SK-N-SH treated with all-trans-retinoic acid at 6 μM for 48 hours (cell line): ENCODE data around the gene ERCC2.

ENCODE experiments used
- ATAC-seq: fragments of 200-7000 bp; cut with Tn5 transposase; 3 replicates; pipeline ENCODE4 v1.9.1; 2020; ENCODE audit warnings: mild to moderate bottlenecking, moderate library complexity
- BACH2 ChIP-seq: fragments of 250-450 bp; sonication (Bioruptor Pico); IDR thresholded peaks from 2 replicates; pipeline ENCODE4 v1.9.0; 2021; ENCODE audit warnings: mild to moderate bottlenecking, borderline replicate concordance
- CSDC2 ChIP-seq: fragments of 250-450 bp; sonication (Bioruptor Pico); IDR thresholded peaks from 2 replicates; pipeline ENCODE4 v1.5.0; 2020; ENCODE audit warnings: mild to moderate bottlenecking, moderate library complexity
- GLIS3 ChIP-seq: fragments of 250-450 bp; sonication (Bioruptor Pico); IDR thresholded peaks from 2 replicates; pipeline ENCODE4 v1.5.0; 2020; ENCODE audit warnings: mild to moderate bottlenecking, moderate library complexity
- ISL1 ChIP-seq: fragments of 250-450 bp; sonication (Bioruptor Pico); IDR thresholded peaks from 2 replicates; pipeline ENCODE4 v2.1.2; 2022; ENCODE audit warnings: mild to moderate bottlenecking, moderate library complexity
- PPARA ChIP-seq: fragments of 250-450 bp; sonication (Bioruptor Pico); IDR thresholded peaks from 2 replicates; pipeline ENCODE4 v1.5.0; 2020; ENCODE audit warnings: mild to moderate bottlenecking, borderline replicate concordance
- TCF4 ChIP-seq: fragments of 250-450 bp; sonication (Bioruptor Pico); IDR thresholded peaks from 2 replicates; pipeline ENCODE4 v1.8.0; 2021; ENCODE audit warnings: mild to moderate bottlenecking, moderate library complexity, borderline replicate concordance
- TOX ChIP-seq: fragments of 250-450 bp; sonication (Bioruptor Pico); IDR thresholded peaks from 2 replicates; pipeline ENCODE4 v1.8.0; 2021; ENCODE audit warnings: mild to moderate bottlenecking, moderate library complexity, borderline replicate concordance
- ZC3H10 ChIP-seq: fragments of 250-450 bp; sonication (Bioruptor Pico); IDR thresholded peaks from 2 replicates; pipeline ENCODE4 v1.5.1; 2021; ENCODE audit warnings: mild to moderate bottlenecking, moderate library complexity
- ZFP3 ChIP-seq: fragments of 250-450 bp; sonication (Bioruptor Pico); IDR thresholded peaks from 2 replicates; pipeline ENCODE4 v1.5.0; 2020; ENCODE audit warnings: mild to moderate bottlenecking, moderate library complexity
- ZNF565 ChIP-seq: fragments of 450-650 bp; formaldehyde crosslinking; conservative IDR thresholded peaks from 2 replicates; pipeline ENCODE4 v1.5.0; 2020; ENCODE audit warnings: low read depth, mild to moderate bottlenecking, moderate library complexity
- ZNF70 ChIP-seq: fragments of 450-650 bp; formaldehyde crosslinking; IDR thresholded peaks from 2 replicates; pipeline ENCODE4 v1.5.0; 2020; ENCODE audit warnings: mild to moderate bottlenecking, moderate library complexity
- ZNF8 ChIP-seq: fragments of 450-650 bp; formaldehyde crosslinking; IDR thresholded peaks from 2 replicates; pipeline ENCODE4 v1.5.0; 2020; ENCODE audit warnings: mild to moderate bottlenecking, moderate library complexity
- TF ChIP-seq, protein P1 (sequence below): fragments of 250-450 bp; sonication (Bioruptor Pico); IDR thresholded peaks from 2 replicates; pipeline ENCODE4 v1.5.0; 2020; ENCODE audit warnings: mild to moderate bottlenecking, moderate library complexity
- TF ChIP-seq, protein P2 (sequence below): fragments of 250-450 bp; sonication (Bioruptor Pico); IDR thresholded peaks from 2 replicates; pipeline ENCODE4 v1.8.0; 2021; ENCODE audit warnings: low read depth, mild to moderate bottlenecking, moderate library complexity, borderline replicate concordance
- TF ChIP-seq, protein P3 (sequence below): fragments of 250-450 bp; sonication (Bioruptor Pico); IDR thresholded peaks from 2 replicates; pipeline ENCODE4 v1.5.1; 2020; ENCODE audit warnings: low read depth, mild to moderate bottlenecking, moderate library complexity
- TF ChIP-seq, protein P4 (sequence below): fragments of 250-450 bp; sonication (Bioruptor Pico); IDR thresholded peaks from 2 replicates; pipeline ENCODE4 v1.8.0; 2020; ENCODE audit warnings: mild to moderate bottlenecking, moderate library complexity, borderline replicate concordance
- TF ChIP-seq, protein P5 (sequence below): fragments of 250-450 bp; sonication (Bioruptor Pico); IDR thresholded peaks from 2 replicates; pipeline ENCODE4 v1.5.1; 2021; ENCODE audit warnings: mild to moderate bottlenecking, moderate library complexity

ERCC2 gene

DNA sequence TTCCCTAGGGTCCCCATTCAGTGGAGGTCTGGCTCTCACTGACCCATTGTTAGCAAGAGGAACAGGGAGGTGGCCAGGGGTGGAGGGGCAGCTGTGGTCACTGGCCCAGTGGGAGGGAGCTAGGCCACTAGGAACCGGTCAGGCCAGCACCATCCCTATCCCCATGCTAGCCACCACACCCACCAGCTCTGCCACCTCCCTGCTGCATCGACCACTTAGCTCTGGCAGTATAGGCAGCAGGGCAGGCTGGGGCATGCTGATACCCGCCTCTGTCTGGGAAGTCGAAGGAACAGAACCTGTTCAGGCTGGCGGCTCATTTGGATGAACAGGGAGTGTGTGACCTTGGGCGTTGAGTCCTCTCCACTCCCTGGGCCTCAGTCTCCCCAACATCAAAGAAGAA is 29.8 kb upstream of the ERCC2 start:
- no peak for TF ChIP-seq ISL1 (CRISPR knock-in tag)
- TF ChIP-seq, protein P1, sequence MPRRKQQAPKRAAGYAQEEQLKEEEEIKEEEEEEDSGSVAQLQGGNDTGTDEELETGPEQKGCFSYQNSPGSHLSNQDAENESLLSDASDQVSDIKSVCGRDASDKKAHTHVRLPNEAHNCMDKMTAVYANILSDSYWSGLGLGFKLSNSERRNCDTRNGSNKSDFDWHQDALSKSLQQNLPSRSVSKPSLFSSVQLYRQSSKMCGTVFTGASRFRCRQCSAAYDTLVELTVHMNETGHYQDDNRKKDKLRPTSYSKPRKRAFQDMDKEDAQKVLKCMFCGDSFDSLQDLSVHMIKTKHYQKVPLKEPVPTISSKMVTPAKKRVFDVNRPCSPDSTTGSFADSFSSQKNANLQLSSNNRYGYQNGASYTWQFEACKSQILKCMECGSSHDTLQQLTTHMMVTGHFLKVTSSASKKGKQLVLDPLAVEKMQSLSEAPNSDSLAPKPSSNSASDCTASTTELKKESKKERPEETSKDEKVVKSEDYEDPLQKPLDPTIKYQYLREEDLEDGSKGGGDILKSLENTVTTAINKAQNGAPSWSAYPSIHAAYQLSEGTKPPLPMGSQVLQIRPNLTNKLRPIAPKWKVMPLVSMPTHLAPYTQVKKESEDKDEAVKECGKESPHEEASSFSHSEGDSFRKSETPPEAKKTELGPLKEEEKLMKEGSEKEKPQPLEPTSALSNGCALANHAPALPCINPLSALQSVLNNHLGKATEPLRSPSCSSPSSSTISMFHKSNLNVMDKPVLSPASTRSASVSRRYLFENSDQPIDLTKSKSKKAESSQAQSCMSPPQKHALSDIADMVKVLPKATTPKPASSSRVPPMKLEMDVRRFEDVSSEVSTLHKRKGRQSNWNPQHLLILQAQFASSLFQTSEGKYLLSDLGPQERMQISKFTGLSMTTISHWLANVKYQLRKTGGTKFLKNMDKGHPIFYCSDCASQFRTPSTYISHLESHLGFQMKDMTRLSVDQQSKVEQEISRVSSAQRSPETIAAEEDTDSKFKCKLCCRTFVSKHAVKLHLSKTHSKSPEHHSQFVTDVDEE (CRISPR knock-in tag), result no peak
- no peak for ATAC-seq

DNA sequence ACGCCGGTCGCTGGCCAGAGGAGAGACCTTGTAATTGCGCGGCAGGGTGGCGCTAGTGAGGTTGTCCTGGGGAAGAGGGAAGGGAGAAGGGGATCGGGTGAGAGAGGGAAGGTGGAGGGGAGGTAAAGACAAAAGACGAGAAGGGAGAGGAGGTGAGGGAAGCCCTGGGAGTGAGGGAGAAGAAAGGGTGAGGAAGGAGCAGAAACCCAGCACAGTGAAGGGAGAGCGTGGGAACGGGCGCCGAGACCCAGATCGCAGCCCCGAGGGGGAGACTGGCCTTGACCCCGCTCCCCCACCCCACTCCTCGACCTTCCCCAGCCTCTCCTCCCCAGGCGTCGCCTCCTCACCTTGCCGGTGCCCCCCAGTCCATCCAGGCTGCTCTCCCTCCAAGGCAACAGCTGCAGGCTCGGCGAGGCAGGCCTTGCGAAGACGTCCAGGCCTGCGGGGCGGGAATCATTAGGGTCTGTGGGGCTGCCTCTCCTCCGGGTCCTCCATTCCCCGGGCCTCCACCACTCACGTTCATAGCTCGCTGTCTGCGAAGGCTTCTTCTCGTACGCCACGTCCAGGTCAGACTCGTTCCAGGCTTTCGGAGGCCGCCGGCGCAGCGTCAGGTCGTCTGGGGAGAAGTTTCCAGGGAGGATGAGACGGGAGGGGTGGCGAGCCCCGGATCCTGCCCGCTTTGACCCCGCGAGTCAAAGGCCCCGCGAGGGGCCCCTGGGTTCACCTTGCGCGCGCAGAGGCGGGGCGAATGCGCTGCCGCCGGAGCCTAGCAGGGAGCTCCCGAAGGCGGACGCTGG is 25.6 kb upstream of the ERCC2 start:
- TF ChIP-seq GLIS3 (CRISPR knock-in tag) (no peak), ZNF70 (no peak), CSDC2 (CRISPR knock-in tag) (no peak), ZC3H10 (CRISPR knock-in tag) (no peak), ZFP3 (CRISPR knock-in tag) (no peak), PPARA (no peak), ZNF565 (CRISPR knock-in tag) (no peak), TCF4 (CRISPR knock-in tag) (no peak), TOX (no peak), ZNF8 (CRISPR knock-in tag) (no peak), BACH2 (no peak)
- TF ChIP-seq, protein P1 (CRISPR knock-in tag), result no peak
- TF ChIP-seq, protein P2, sequence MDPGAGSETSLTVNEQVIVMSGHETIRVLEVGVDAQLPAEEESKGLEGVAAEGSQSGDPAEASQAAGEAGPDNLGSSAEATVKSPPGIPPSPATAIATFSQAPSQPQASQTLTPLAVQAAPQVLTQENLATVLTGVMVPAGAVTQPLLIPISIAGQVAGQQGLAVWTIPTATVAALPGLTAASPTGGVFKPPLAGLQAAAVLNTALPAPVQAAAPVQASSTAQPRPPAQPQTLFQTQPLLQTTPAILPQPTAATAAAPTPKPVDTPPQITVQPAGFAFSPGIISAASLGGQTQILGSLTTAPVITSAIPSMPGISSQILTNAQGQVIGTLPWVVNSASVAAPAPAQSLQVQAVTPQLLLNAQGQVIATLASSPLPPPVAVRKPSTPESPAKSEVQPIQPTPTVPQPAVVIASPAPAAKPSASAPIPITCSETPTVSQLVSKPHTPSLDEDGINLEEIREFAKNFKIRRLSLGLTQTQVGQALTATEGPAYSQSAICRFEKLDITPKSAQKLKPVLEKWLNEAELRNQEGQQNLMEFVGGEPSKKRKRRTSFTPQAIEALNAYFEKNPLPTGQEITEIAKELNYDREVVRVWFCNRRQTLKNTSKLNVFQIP (CRISPR knock-in tag), result no peak
- TF ChIP-seq, protein P3, sequence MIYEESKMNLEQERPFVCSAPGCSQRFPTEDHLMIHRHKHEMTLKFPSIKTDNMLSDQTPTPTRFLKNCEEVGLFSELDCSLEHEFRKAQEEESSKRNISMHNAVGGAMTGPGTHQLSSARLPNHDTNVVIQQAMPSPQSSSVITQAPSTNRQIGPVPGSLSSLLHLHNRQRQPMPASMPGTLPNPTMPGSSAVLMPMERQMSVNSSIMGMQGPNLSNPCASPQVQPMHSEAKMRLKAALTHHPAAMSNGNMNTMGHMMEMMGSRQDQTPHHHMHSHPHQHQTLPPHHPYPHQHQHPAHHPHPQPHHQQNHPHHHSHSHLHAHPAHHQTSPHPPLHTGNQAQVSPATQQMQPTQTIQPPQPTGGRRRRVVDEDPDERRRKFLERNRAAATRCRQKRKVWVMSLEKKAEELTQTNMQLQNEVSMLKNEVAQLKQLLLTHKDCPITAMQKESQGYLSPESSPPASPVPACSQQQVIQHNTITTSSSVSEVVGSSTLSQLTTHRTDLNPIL (CRISPR knock-in tag), result no peak
- TF ChIP-seq, protein P4, sequence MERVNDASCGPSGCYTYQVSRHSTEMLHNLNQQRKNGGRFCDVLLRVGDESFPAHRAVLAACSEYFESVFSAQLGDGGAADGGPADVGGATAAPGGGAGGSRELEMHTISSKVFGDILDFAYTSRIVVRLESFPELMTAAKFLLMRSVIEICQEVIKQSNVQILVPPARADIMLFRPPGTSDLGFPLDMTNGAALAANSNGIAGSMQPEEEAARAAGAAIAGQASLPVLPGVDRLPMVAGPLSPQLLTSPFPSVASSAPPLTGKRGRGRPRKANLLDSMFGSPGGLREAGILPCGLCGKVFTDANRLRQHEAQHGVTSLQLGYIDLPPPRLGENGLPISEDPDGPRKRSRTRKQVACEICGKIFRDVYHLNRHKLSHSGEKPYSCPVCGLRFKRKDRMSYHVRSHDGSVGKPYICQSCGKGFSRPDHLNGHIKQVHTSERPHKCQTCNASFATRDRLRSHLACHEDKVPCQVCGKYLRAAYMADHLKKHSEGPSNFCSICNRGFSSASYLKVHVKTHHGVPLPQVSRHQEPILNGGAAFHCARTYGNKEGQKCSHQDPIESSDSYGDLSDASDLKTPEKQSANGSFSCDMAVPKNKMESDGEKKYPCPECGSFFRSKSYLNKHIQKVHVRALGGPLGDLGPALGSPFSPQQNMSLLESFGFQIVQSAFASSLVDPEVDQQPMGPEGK (CRISPR knock-in tag), result no peak
- ATAC-seq, result no peak

DNA sequence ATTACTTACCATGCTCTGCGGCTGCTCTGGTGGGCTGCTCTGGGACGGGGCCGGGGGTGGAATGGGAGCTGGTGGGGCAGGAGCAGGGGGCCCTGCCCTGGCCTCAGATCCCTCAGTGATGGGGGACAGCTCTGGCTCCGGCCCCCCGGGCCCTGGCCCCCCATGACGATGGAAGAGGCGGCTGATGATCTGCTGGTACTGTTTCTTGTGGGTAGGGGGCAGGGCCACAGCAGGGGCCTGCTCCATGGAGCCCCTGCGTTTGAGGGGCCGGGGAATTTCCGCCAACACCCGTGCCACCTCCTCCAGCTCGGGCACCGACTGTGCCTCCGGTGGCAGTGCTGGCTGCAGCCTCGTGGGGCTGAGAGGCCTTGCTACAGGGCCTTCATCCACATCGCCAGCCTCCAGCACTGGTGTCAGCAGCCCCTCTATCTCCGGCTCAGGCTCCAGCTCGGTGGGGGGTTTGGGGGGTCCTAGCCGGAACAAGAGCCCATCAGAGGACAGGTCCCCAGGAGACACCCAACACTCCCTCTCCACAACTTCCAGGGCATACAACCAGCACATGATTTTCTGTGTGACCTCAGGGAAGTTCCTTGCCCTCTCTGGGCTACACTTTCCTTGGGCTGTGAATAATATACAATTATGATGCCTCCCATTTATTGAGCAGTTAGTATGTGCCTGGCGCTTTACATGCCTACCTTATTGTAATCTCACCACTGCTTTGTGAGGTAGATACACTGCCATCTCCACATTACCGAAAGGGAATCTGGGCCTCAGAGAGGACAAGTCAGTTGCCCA is 21.7 kb upstream of the ERCC2 start:
- no peak; the same call in 2 of the 3 replicates for ATAC-seq
- TF ChIP-seq ZFP3 (CRISPR knock-in tag), result no peak
- no peak for TF ChIP-seq TCF4 (CRISPR knock-in tag)
- no peak for TF ChIP-seq GLIS3 (CRISPR knock-in tag)
- TF ChIP-seq ZNF70, result no peak
- no peak for TF ChIP-seq ZNF565 (CRISPR knock-in tag)
- TF ChIP-seq, protein P5, sequence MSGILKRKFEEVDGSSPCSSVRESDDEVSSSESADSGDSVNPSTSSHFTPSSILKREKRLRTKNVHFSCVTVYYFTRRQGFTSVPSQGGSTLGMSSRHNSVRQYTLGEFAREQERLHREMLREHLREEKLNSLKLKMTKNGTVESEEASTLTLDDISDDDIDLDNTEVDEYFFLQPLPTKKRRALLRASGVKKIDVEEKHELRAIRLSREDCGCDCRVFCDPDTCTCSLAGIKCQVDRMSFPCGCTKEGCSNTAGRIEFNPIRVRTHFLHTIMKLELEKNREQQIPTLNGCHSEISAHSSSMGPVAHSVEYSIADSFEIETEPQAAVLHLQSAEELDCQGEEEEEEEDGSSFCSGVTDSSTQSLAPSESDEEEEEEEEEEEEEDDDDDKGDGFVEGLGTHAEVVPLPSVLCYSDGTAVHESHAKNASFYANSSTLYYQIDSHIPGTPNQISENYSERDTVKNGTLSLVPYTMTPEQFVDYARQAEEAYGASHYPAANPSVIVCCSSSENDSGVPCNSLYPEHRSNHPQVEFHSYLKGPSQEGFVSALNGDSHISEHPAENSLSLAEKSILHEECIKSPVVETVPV (CRISPR knock-in tag), result no peak
